BE2C (cell line): ENCODE data around the gene C4BPA.

ENCODE experiments used
- DNase-seq: peaks from one replicate; pipeline ENCODE4 v3.0.0-alpha.2; 2020
- H3K27me3 ChIP-seq: fragments of 250-450 bp; sonication (Bioruptor Pico); 2 replicates; pipeline ENCODE4 v1.5.1; 2020; ENCODE audit warnings: mild to moderate bottlenecking
- H3K36me3 ChIP-seq: fragments of 250-450 bp; sonication (Bioruptor Pico); 2 replicates; pipeline ENCODE4 v1.5.1; 2020; ENCODE audit warnings: mild to moderate bottlenecking
- H3K4me1 ChIP-seq: fragments of 250-450 bp; sonication (Bioruptor Pico); 2 replicates; pipeline ENCODE4 v1.5.1; 2020
- H3K4me3 ChIP-seq: 2 replicates; pipeline ENCODE4 v1.5.1; 2011; ENCODE audit warnings: low read depth, low read length
- H3K9me3 ChIP-seq: fragments of 250-450 bp; sonication (Bioruptor Pico); 2 replicates; pipeline ENCODE4 v1.5.1; 2020
- TF ChIP-seq, protein P1 (sequence below): IDR thresholded peaks from 2 replicates; pipeline ENCODE4 v1.5.1; 2012; ENCODE audit warnings: mild to moderate bottlenecking, low read depth, low read length

C4BPA gene

GRCh38 chr1:207072233-207072632, 31.8 kb upstream of the C4BPA start:
- H3K4me3 ChIP-seq: no peak overlapping the region
- DNase-seq: no peak
- no peaks in the 10 kb centered on the region for H3K4me1 ChIP-seq
- H3K9me3 ChIP-seq: no peaks in the 10 kb centered on the region
- H3K27me3 ChIP-seq: peaks cover 55% of the 10 kb centered on the region
- no peaks in the 10 kb centered on the region for H3K36me3 ChIP-seq
- TF ChIP-seq, protein P1, sequence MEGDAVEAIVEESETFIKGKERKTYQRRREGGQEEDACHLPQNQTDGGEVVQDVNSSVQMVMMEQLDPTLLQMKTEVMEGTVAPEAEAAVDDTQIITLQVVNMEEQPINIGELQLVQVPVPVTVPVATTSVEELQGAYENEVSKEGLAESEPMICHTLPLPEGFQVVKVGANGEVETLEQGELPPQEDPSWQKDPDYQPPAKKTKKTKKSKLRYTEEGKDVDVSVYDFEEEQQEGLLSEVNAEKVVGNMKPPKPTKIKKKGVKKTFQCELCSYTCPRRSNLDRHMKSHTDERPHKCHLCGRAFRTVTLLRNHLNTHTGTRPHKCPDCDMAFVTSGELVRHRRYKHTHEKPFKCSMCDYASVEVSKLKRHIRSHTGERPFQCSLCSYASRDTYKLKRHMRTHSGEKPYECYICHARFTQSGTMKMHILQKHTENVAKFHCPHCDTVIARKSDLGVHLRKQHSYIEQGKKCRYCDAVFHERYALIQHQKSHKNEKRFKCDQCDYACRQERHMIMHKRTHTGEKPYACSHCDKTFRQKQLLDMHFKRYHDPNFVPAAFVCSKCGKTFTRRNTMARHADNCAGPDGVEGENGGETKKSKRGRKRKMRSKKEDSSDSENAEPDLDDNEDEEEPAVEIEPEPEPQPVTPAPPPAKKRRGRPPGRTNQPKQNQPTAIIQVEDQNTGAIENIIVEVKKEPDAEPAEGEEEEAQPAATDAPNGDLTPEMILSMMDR: no peak

DNA sequence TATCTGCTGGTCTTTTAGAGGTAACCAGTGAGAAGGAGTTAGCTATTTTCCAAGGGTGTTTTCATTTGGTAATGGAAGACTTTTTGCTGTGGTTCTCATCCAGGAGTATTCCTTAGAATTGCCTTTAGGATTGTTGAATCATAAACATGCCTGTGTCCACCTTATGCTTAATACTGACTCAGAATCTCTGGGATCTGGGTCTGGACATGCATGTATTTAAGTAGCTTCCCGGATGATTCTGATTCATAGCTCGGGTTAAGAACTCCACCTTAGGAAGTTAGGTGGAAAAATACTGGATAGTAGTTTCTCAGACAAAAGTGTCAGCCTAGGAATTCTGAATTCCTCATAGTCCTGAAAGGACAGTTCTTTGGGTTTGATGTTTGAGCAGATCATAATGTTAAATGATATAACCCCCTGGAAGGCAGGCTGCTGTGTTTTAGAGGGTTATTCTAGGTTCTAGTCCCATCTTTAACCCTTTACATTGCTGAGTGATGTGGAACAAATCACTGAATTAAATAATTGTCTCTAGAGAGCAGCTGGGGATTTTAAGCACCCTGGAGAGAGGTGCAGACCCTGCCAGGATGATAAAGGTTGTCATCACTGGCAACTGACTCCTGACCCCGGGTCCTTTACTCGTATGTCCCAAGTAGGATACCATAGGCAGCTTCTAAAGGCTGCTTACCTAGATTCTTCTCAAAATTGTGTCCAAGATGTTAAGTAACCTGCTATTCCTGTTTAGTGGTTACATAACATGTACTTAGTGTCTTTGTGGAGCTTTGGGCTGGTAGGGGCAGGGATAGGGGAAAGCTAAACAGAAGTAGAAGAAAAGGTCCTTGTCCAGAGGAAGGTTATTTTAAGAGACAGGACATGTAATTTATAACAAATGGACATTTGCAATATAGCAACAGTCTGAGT, 29.9 kb upstream of the C4BPA start:
- no peak overlapping the region for H3K4me3 ChIP-seq
- TF ChIP-seq, protein P1: no peak
- no peaks in the 10 kb centered on the region for H3K36me3 ChIP-seq

DNA sequence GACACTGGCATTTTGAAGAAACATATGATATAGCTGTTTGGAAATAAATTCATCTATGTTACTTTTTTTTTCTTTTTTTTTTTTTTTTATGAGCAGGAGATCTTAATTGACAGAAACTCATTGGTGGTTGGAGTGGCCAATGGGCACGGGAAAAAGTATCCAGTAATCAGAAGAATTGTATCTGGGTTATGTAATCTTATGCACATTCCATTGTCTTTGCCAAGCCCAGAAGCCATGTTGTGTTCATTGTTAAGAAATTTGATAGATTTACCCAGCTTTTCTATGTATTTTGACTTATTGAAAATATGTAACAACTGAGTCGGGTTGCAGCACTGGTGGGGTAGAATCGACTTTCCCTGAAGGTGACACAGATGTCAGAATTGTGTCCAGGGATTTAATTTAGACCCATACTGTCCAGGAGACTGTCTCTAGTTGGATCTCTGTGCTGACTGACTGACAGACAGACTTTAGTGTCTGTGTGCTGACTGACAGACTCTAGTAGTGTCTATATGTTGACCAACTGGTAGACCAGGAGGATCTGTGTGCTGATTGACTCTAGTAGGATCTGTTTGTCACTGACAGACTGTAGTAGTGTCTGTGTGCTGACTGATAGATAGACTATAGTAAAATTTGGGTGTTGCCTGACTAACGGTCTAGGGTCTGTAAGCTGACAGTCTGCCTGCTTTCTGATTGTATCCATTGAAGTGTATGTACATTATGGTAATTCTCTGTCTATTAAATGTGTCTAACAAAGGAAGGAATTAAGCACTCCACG, 27.7 kb upstream of the C4BPA start:
- Histone ChIP-seq H3K9me3 (no peaks in the 10 kb centered on the region), H3K27me3 (peaks cover 56% of the 10 kb centered on the region), H3K36me3 (no peaks in the 10 kb centered on the region), H3K4me3 (no peak overlapping the region), H3K4me1 (no peaks in the 10 kb centered on the region)
- DNase-seq: no peak
- TF ChIP-seq, protein P1: no peak

More for the DNA sequence above, 29.9 kb upstream of the C4BPA start:
- peaks cover 59% of the 10 kb centered on the region for H3K27me3 ChIP-seq
- no peaks in the 10 kb centered on the region for H3K9me3 ChIP-seq
- no peak for DNase-seq
- H3K4me1 ChIP-seq: no peaks in the 10 kb centered on the region

GRCh38 chr1:207077012-207077411, 27.0 kb upstream of the C4BPA start:
- TF ChIP-seq, protein P1: no peak
- Histone ChIP-seq H3K27me3 (peaks cover 58% of the 10 kb centered on the region), H3K9me3 (no peaks in the 10 kb centered on the region), H3K36me3 (no peaks in the 10 kb centered on the region), H3K4me1 (no peaks in the 10 kb centered on the region), H3K4me3 (no peak overlapping the region)
- no peak for DNase-seq

DNA sequence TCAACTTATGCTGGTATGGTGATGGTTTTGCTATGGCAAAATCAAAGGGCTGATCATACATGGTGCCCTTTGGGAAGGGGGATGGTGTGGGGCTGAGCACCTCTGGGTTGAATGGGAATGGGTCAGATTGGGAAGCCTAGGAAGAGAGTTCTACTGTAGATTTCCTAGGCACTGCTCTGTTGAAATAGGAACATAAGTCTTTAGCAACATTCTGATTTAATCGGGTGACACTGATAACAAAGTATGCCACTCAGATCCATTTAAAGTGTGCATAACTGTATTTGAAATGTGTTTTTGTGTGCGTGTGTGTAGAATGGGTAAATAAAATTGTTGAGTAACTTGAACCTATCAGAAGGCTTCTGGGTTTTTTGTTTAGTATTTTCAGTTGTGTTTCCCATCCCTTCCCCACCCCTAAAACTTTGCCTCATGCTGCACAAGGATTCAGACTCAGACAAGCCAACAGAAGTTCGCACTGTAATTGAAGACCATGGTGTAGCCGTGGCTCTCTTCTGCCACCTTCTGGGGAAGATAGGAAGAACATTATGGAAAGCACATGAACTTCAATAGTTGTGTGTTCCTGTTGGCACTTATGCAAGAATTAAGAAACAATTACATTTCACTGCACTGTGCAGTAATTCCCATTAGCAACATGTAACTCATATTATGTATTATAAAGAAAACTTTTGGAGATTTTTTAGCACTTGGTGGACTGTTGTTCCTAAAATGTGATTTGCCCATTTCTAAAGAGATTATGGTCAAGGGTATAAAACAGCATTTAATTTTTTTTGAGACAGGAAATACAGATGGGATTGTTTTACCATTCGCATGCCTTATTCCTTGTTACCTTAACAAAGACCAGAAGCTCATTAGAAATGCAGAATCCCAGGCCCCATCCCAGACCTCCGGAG, 26.3 kb upstream of the C4BPA start:
- TF ChIP-seq, protein P1: peak; percentile 97
- no peaks in the 10 kb centered on the region for H3K9me3 ChIP-seq
- DNase-seq: peak; percentile 59
- H3K4me3 ChIP-seq: no peak overlapping the region
- no peaks in the 10 kb centered on the region for H3K4me1 ChIP-seq
- H3K27me3 ChIP-seq: peaks cover 58% of the 10 kb centered on the region
- no peaks in the 10 kb centered on the region for H3K36me3 ChIP-seq
